Right lobe of liver (tissue), 6 donors: ENCODE results near the gene PTPRD. TPM values are rescaled to one million over a fixed set of nuclear protein-coding genes. Genes with fewer than 3 reads are reported as not detected.

ENCODE experiments used
- ATAC-seq, 4 donors: fragments of 200-7000 bp; cut with Tn5 transposase; one replicate each; pipeline ENCODE4 v1.9.1; 2020; ENCODE audit warnings: mild to moderate bottlenecking in 4 of 4, moderate library complexity in 4 of 4
- DNase-seq, 3 donors: peaks; one replicate each; pipeline ENCODE4 v3.0.0-alpha.2; 2020
- H3K27ac ChIP-seq, 3 donors: fragments of 200-600 bp; one replicate each; pipeline ENCODE4 v1.8.0; 2022
- H3K27me3 ChIP-seq, 2 donors: fragments of 200-600 bp; one replicate each; pipeline ENCODE4 v1.8.0; 2022
- H3K36me3 ChIP-seq, 4 donors: fragments of 200-600 bp; sonication (generic) in 1 of 4; one replicate each; pipeline versions ENCODE4 v1.5.1 to v1.8.0; 2017 to 2022; ENCODE audit warnings: control low read depth in 1 of 4
- H3K4me1 ChIP-seq, 4 donors: fragments of 200-600 bp; sonication (generic) in 1 of 4; one replicate each; pipeline versions ENCODE4 v1.5.1 to v1.8.0; 2017 to 2022; ENCODE audit warnings: control low read depth in 1 of 4
- H3K4me3 ChIP-seq, 3 donors: fragments of 200-600 bp; one replicate each; pipeline ENCODE4 v1.8.0; 2022
- H3K9me3 ChIP-seq, 4 donors: fragments of 200-600 bp; sonication (generic) in 1 of 4; one replicate each; pipeline versions ENCODE4 v1.5.1 to v1.8.0; 2017 to 2022; ENCODE audit warnings: control low read depth in 1 of 4
- CTCF ChIP-seq, 4 donors: fragments of 200-600 bp in 3 of 4; fragments of 450-650 bp in 1 of 4; IDR thresholded peaks; one replicate each; pipeline versions ENCODE4 v1.5.1 to v1.8.0; 2016 to 2022; ENCODE audit warnings: antibody characterized with exemption in 4 of 4, mild to moderate bottlenecking in 2 of 4
- POLR2A ChIP-seq: fragments of 450-650 bp; IDR thresholded peaks from one replicate; pipeline ENCODE4 v1.6.1; 2017; ENCODE audit warnings: antibody characterized with exemption, mild to moderate bottlenecking
- WGBS: methylation state at CpG from one replicate; pipeline ENCODE4 v1.1.6; 2018; ENCODE audit warnings: low coverage, low lambda C conversion rate; ENCODE audit not compliant: insufficient coverage; ENCODE audit errors: missing lambda C conversion rate; 5-methylcytosine and 5-hydroxymethylcytosine counted together
- intact Hi-C, 2 donors: fragments of 100-400 bp; cut with DNase I; formaldehyde crosslinking; loops; one replicate each; pipeline versions ENCODE4 v1.11.2 to v1.14.1; 2022
- total RNA-seq, 6 experiments: library from RNA; depleted of rRNA in 2 of 6; stranded (reverse); fragments of >200 nt in 2 of 6; fragmentation: NEBNext Ultra II Directional in 3 of 6; extraction: Animal tissue kit (Norgen Biotek cat#: 25700) in 3 of 6; gene quantifications; one replicate each; pipeline versions ENCODE4 v1.1.0 to v1.2.4, GENCODE V29; 2016 to 2023
- donor health status: DM: no; HTN: yes; CAD: no.
- donor health status: DM: no; HTN: no; CAD: no.
- donor health status: DM: no; HTN: no; CAD: no.
- donor health status: DM: no; HTN: yes; CAD: no.
- donor health status: DM: no; HTN: yes; CAD: no.

Gene PTPRD
- total RNA-seq, 6 experiments from 2014 or later: 5.4 to 29.8 (median 13.9) TPM

DNA sequence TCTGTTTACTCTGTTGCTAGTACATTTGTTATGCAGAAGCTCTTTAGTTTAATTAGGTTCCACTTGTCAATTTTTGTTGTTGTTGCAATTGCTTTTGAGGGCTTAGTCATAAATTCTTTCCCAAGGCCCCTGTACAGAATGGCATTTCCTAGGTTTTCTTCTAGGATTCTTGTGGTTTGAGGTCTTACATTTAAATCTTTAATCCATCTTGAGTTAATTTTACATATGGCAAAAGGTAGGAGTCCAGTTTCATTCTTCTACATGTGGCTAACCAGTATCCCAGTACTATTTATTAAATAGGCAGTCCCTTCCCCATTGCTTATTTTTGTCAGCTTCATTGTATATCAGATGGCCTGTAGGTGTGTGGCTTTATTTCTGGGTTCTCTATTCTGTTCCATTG, 792.4 kb downstream of the PTPRD start:
- Histone ChIP-seq H3K9me3 (no peaks in the 10 kb centered on the region), H3K27me3 (no peaks in the 10 kb centered on the region), H3K36me3 (no peaks in the 10 kb centered on the region), H3K4me3 (no peak overlapping the region), H3K4me1 (no peaks in the 10 kb centered on the region), H3K27ac (no peak overlapping the region)
- ATAC-seq: no peak
- TF ChIP-seq CTCF (IDR thresholded peaks at IDR 0.05) (no peak), POLR2A (no peak)
- DNase-seq: no peak
- intact Hi-C loops: no loop called here

GRCh38 chr9:9819886-9820285, 792.9 kb downstream of the PTPRD start:
- WGBS: 82% methylated on average over 5 of the region's 5 CpGs
- no peak for TF ChIP-seq POLR2A
- no peak for TF ChIP-seq CTCF (IDR thresholded peaks at IDR 0.05)
- H3K36me3 ChIP-seq: no peaks in the 10 kb centered on the region

GRCh38 chr9:9817176-9817575, 795.6 kb downstream of the PTPRD start:
- no peak overlapping the region for H3K4me3 ChIP-seq
- no peak for TF ChIP-seq CTCF (IDR thresholded peaks at IDR 0.05)
- TF ChIP-seq POLR2A: no peak
- intact Hi-C loops: no loop called here
- no peaks in the 10 kb centered on the region for H3K36me3 ChIP-seq
- no peaks in the 10 kb centered on the region for H3K27me3 ChIP-seq
- ATAC-seq (no peak), DNase-seq (no peak)
- H3K27ac ChIP-seq: no peak overlapping the region
- WGBS: 13% methylated on average over 2 of the region's 2 CpGs
- no peaks in the 10 kb centered on the region for H3K9me3 ChIP-seq
- no peaks in the 10 kb centered on the region for H3K4me1 ChIP-seq

More at GRCh38 chr9:9819886-9820285, 792.9 kb downstream of the PTPRD start:
- no peaks in the 10 kb centered on the region for H3K27me3 ChIP-seq
- ATAC-seq (no peak), DNase-seq (no peak)
- H3K4me3 ChIP-seq: no peak overlapping the region
- no peak overlapping the region for H3K27ac ChIP-seq
- intact Hi-C loops: no loop called here
- H3K4me1 ChIP-seq: no peaks in the 10 kb centered on the region
- no peaks in the 10 kb centered on the region for H3K9me3 ChIP-seq

DNA sequence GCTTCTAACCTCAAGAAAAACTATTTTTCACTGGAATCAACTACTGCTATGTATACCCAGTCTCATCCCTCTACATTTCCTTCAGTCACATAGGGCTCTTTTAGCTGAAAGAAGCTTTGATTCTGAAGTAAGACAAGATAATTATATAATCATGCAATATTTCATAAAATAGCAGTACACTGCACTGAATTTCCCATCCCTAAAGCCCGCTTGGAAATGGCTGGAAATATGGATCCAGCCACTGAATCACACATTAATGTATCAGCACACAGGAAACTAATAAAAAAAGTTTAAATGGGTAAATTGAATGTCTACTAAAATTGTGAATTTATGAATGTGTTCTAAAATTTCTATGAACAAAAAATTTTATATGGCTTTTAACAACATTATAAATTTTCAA, 808.7 kb downstream of the PTPRD start:
- Histone ChIP-seq H3K4me1 (no peaks in the 10 kb centered on the region), H3K4me3 (no peak overlapping the region), H3K27ac (no peak overlapping the region), H3K36me3 (no peaks in the 10 kb centered on the region), H3K9me3 (no peaks in the 10 kb centered on the region), H3K27me3 (no peaks in the 10 kb centered on the region)
- WGBS: 65% methylated on average over 1 of the region's 1 CpG
- TF ChIP-seq CTCF (IDR thresholded peaks at IDR 0.05) (no peak), POLR2A (no peak)
- intact Hi-C loops: no loop called here
- ATAC-seq (no peak), DNase-seq (no peak)

DNA sequence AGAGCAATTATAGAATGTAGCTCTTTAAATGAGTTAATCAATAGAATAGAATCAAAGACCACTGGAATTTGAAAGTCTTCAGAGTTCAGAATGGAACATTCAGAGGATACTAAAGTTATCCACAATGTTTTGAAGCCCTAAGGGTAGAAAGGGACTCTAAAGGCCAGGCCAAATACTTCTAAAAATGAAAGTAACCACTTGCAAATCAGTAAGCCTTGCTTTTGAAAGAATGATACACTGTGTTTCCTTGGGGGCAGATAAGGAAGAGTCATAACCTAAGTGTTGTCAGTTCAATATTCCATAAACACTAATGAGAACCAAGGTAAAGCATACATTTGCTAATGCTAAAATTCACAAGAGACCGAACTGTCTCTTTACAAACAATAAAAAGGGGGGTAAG, 813.5 kb downstream of the PTPRD start:
- ATAC-seq (no peak), DNase-seq (no peak)
- H3K27me3 ChIP-seq: no peaks in the 10 kb centered on the region
- no peak overlapping the region for H3K4me3 ChIP-seq
- no peaks in the 10 kb centered on the region for H3K36me3 ChIP-seq
- H3K27ac ChIP-seq: no peak overlapping the region
- no peak for TF ChIP-seq CTCF (IDR thresholded peaks at IDR 0.05)
- no peak for TF ChIP-seq POLR2A
- no peaks in the 10 kb centered on the region for H3K4me1 ChIP-seq
- no peaks in the 10 kb centered on the region for H3K9me3 ChIP-seq
- WGBS: 75% methylated on average over 1 of the region's 1 CpG
- intact Hi-C loops: no loop called here
